ENCODE data around the gene RNPEPL1.

Gene RNPEPL1

GRCh38 chr2:240577281-240578109 lies 9.2 kb downstream of the RNPEPL1 start:
- DNase-seq (ENCODE audit: low spot score): no peak

GRCh38 chr2:240578110-240578450 lies 9.8 kb downstream of the RNPEPL1 start:
- DNase-seq (ENCODE audit: low spot score): no peak

GRCh38 chr2:240578488-240578887 lies 10.2 kb downstream of the RNPEPL1 start:
- no peak for DNase-seq (ENCODE audit: low spot score)

- DNase-seq (ENCODE audit: low spot score): no peak
Measured at GRCh38 chr2:240579071-240579762, 10.9 kb downstream of the RNPEPL1 start.

DNA sequence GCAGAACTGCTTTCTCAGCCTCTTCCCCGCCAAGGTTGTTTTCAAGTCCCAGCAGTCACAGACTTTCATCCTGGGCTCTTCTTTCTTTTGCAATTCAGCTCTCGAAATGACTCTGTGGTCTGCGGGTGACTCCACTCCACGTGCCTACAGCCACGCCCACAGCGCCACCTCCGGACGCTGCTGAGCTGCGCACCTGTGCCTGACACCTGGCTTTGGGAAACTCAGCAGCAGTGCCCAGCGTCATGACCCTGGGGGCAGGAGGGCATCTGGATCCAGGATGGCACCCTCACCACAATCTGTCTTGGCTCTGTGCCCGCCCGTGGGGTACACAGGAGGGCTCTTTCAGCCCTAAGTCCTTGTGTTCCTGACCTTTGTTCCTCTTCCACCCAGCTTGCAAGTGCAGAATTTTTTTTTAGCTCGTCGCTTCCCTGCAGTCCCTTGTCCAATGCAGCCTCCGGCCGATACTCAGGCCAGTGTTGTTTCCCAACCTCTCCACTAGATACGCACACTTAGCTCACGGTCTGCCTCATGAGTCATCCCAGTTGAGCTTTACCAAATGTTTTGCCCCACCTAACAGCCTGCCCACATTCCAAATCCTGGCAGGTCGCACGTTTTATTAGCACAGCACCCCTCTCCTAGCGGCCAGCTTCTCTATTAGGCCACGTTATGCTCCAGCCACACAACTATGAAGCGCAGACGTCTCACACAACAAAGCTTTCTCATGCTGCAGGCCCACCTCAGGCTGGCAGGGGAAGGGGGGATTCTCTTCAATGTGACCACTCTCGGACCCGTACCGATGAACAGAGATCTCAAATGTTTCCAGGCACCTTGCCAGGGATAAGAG lies 11.7 kb downstream of the RNPEPL1 start:
- DNase-seq (ENCODE audit: low spot score): peak; percentile 58

- DNase-seq (ENCODE audit: low spot score): no peak
Measured at GRCh38 chr2:240581811-240582210, 13.5 kb downstream of the RNPEPL1 start.

DNA sequence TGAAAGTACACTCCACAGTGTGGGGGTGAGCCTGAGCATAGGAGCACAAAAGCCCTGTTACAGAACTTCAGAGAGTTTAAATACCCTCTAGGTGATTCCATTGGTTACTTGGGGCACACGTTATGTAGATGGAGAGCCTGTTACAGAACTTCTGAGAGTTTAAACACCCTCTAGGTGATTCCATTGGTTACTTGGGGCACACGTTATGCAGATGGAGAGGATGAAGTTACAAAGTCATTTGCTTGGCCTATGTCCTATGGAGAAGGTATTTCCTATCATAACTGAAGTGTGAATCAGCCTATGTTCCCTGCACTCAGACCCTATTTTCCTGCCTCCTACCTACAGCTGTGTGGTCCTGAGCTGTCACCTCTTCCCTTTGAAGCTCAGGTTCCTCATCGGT lies 14.5 kb downstream of the RNPEPL1 start:
- DNase-seq (ENCODE audit: low spot score): no peak

- no peak for DNase-seq (ENCODE audit: low spot score)
Measured at GRCh38 chr2:240583774-240584173, 15.5 kb downstream of the RNPEPL1 start.

- peak; percentile 94 for DNase-seq (ENCODE audit: low spot score)
Measured at GRCh38 chr2:240584486-240585031, 16.3 kb downstream of the RNPEPL1 start.

GRCh38 chr2:240585101-240585500 lies 16.8 kb downstream of the RNPEPL1 start:
- DNase-seq (ENCODE audit: low spot score): peak; percentile 92

DNA sequence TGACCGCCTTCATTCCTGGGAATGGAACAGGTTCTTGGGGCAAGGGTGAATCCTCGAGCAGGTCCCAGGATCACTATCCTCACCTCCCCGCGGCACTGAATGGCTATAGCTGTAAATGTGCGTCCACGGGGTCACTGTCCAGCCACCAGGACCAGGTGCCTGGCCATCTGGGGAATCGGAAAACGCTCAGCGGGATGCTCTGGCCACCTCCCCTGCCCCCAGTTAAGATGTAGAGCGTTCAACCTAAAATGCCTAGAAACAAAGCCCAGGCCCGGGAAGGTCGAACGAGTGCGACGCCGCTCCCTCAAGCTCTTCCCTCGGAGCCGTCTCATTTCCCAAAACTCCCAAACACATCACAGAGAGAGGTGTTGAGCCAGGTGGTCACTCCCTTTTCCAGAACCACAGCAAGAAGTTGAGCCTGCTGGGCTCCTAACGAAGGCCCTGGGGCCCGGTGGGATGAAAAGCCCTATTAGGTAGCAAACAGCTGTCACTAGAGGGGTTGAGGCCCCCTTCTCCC lies 17.5 kb downstream of the RNPEPL1 start:
- DNase-seq (ENCODE audit: low spot score): no peak

DNA sequence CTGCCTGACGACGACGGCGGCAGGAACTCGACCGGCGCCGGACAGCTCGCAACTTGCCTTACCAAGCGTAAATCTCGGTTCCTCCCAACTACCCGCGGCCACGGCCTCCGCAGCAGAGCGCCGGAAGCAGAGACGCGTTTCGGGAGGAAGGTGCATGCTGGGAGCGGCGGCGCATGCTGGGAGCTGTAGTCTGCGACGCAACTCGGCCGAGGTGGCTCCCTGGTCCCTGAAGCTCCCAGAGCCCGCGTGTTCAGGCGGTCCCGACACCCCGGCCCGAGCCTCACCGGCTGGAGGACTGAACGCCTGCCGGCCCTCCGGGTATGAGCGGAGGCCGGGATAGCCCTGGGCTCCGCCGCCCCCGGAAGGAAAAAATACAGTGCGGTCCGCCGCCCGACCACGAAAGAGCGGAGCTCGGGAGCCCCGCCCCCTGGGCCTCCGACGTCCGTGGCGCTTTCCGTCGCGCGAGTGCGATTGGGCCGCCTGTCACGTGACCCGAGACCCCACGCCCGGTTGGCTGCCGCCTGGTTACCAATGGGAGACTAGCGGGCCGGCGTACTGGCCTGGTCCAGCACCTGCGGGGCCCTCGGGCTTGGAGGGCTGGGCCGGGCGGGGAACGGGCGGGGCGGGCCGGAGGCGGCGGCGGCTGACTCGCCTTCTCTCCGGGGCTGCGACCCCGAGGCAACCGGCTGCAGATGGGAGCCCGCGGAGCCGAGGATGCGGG lies 18.1 kb downstream of the RNPEPL1 start, which contains the start of gene CAPN10:
TSS of gene CAPN10 (plus strand) at position 537 of the 721 bp plus-strand sequence. CDS start at position 715, 178 bp downstream.
- DNase-seq (ENCODE audit: low spot score): peak; percentile 91

GRCh38 chr2:240586919-240587800 lies 18.9 kb downstream of the RNPEPL1 start:
- DNase-seq (ENCODE audit: low spot score): peak; percentile 64

- no peak for DNase-seq (ENCODE audit: low spot score)
Measured at GRCh38 chr2:240588006-240588655, 19.8 kb downstream of the RNPEPL1 start.

DNA sequence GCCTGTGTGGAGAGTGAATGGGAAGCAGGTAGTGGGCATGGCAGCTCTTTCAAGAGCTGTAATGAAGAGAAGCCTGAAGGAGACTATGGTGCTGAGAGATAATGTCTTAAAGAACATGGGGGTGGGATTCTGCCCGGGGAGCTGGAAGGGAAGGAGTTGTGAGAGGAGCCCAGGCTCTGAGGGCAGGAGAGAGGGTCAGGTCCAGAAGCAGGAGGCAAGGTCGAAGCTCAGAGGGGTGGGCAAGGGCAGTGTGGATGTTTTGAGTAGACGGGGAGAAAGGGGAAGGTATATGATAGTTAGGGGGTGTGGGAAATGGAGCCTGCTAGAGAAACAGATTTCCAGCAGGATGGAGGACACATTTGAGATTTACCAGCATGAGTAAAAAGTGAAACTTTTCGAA lies 20.4 kb downstream of the RNPEPL1 start:
- no peak for DNase-seq (ENCODE audit: low spot score)

DNA sequence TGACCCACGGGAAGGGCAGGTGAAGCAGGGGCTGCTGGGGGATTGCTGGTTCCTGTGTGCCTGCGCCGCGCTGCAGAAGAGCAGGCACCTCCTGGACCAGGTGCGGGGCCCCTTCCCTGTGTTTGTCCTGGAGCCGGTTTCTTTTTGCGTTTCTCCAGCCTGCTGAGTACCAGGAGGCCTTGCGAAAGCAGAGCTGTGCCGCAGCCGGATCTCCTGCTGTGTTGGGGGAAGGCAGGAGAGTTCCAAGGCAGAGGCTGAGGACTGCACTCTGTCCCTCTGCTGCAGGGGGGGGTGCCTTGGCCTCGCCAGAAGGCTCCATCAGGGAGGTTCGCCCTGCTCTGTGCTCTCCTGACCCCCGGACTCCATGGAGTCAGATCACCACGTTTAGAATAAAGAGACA lies 21.1 kb downstream of the RNPEPL1 start:
- DNase-seq (ENCODE audit: low spot score): no peak

DNA sequence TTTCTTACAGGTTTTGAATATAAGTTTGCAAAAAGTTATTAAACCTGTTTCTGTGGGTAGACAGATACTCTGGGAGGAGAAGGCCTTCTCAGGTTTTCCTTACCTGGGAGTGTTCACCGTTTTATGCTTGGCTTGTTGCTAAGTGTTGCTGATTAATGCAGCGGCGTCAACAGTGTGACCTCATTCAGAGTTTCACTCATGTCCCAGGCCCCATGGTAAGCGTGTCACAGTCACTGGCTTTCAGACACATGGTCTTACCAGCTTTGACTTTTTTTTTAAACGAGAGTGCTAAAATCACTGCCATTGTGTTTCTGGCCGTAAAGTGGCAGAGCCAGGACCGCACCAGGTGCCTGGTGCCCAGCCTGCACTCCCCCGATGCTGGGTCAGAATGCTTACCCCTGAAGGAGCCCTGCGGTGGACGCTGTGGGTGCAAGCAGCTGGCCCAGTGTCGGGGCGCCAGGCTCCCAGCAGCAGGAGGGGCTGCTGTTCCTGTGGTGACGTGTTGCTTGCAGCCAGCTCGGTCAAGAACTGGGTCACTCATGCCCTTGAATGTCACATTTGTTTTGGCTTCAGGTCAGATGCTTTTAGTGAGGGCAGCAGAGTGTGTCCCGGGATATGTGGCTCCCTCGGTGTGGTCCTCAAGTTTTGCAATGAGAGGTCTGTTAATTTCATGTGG lies 21.7 kb downstream of the RNPEPL1 start:
- no peak for DNase-seq (ENCODE audit: low spot score)

- DNase-seq (ENCODE audit: low spot score): no peak
Measured at GRCh38 chr2:240590681-240591111, 22.4 kb downstream of the RNPEPL1 start.

- no peak for DNase-seq (ENCODE audit: low spot score)
Measured at GRCh38 chr2:240591226-240591625, 22.9 kb downstream of the RNPEPL1 start.
